Measurements from ENCODE around the gene PRKAR2A.

DNA sequence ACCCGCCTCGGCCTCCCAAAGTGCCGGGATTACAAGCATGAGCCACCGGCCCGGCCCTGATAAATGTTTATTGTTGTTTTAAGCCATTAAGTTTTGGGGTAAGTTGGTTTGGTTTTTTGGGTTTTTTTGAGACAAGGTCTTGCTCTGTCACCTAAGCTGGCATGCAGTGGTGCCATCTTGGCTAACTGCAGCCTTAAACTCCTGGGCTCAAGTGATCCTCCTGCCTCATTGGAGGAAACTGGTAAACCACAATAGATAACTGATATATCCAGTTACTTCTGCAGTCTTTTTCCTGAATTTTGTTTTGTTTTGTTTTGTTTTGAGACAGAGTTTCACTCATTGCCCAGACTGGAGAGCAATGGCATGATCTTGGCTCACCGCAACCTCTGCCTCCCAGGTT, 46.8 kb upstream of the PRKAR2A start:
- TF ChIP-seq, protein P1, sequence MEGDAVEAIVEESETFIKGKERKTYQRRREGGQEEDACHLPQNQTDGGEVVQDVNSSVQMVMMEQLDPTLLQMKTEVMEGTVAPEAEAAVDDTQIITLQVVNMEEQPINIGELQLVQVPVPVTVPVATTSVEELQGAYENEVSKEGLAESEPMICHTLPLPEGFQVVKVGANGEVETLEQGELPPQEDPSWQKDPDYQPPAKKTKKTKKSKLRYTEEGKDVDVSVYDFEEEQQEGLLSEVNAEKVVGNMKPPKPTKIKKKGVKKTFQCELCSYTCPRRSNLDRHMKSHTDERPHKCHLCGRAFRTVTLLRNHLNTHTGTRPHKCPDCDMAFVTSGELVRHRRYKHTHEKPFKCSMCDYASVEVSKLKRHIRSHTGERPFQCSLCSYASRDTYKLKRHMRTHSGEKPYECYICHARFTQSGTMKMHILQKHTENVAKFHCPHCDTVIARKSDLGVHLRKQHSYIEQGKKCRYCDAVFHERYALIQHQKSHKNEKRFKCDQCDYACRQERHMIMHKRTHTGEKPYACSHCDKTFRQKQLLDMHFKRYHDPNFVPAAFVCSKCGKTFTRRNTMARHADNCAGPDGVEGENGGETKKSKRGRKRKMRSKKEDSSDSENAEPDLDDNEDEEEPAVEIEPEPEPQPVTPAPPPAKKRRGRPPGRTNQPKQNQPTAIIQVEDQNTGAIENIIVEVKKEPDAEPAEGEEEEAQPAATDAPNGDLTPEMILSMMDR (conservative IDR thresholded peaks at IDR 0.05) = no peak
- TF ChIP-seq EZH2 (IDR thresholded peaks at IDR 0.05; ENCODE audit: low read depth) = no peak

Measured in PC-9 (cell line).